ENCODE results near the gene NRBP1.
A peak's percentile ranks its signal among the peaks of the same experiment; 100 is the strongest.

Gene NRBP1

DNA sequence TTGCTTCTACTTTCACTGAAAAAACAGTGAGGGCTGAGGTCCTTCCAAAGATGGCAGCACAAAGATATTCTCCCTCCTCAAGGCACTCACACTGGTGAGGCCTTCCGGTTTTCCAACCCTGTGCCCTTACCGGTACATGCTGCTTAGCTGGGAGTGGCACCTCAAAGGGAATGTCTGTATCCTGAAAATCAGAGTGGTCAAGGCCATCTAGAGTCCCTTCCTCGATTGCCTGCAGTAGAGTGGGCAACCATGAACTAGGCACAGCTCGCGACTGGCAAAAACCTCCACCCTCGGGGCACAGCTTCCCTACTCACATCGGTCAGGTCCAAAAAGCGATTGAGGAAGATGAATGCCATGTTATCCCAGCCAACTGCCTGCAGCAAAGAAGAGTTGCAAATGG, 17.2 kb downstream of the NRBP1 start (continued):
- TF ChIP-seq GLIS2 (tag by site-specific recombination; IDR thresholded peaks at IDR 0.05), result no peak
- no peak for TF ChIP-seq PRDM4 (tag by site-specific recombination; IDR thresholded peaks at IDR 0.05)
- no peak for TF ChIP-seq ZNF114 (tag by site-specific recombination; IDR thresholded peaks at IDR 0.05)
- no peak for TF ChIP-seq KLF9 (tag by site-specific recombination; IDR thresholded peaks at IDR 0.05; ENCODE audit: low read depth)
- no peak for TF ChIP-seq ZNF548 (tag by site-specific recombination; IDR thresholded peaks at IDR 0.05)
- TF ChIP-seq ZNF350 (tag by site-specific recombination; IDR thresholded peaks at IDR 0.05), result no peak
- TF ChIP-seq ZNF121 (tag by site-specific recombination; IDR thresholded peaks at IDR 0.05), result no peak
- TF ChIP-seq, protein P1, sequence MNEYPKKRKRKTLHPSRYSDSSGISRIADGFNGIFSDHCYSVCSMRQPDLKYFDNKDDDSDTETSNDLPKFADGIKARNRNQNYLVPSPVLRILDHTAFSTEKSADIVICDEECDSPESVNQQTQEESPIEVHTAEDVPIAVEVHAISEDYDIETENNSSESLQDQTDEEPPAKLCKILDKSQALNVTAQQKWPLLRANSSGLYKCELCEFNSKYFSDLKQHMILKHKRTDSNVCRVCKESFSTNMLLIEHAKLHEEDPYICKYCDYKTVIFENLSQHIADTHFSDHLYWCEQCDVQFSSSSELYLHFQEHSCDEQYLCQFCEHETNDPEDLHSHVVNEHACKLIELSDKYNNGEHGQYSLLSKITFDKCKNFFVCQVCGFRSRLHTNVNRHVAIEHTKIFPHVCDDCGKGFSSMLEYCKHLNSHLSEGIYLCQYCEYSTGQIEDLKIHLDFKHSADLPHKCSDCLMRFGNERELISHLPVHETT (tag by site-specific recombination; IDR thresholded peaks at IDR 0.05), result no peak
- TF ChIP-seq ZNF791 (tag by site-specific recombination; IDR thresholded peaks at IDR 0.05), result no peak

- Histone ChIP-seq H3K4me3 (ENCODE audit: low read depth, low read length) (no peak overlapping the region), H3K36me3 (ENCODE audit: control insufficient read depth in 2 of 2, insufficient read depth in 1 of 2, low read length in 2 of 2) (peaks cover 3 to 69% of the 10 kb centered on the region in 2 experiments; a peak in 2 of 3 replicates), H3K9me3 (ENCODE audit: control insufficient read depth, insufficient read depth, low read depth, low read length) (no peaks in the 10 kb centered on the region), H3K27ac (ENCODE audit: extremely low read depth, low read depth, low read length) (no peak overlapping the region), H3K4me1 (ENCODE audit: control insufficient read depth, insufficient read depth, low read length) (no peaks in the 10 kb centered on the region)
- POLR2A ChIA-PET, result interaction anchor here (0.7 kb wide), 1 partner anchor 102 kb away, joined by 3 read pairs; no protein-coding TSS in a partner anchor
- CTCF ChIA-PET, result no interaction called here
- TF ChIP-seq SCRT2 (tag by site-specific recombination; IDR thresholded peaks at IDR 0.05), result peak; percentile 68
- no peak for TF ChIP-seq KLF1 (tag by site-specific recombination; IDR thresholded peaks at IDR 0.05)
These were observed 17.6 kb downstream of the NRBP1 start for GRCh38 chr2:27446057-27446456.

GRCh38 chr2:27448381-27448780, 19.9 kb downstream of the NRBP1 start:
- Histone ChIP-seq H3K27ac (ENCODE audit: extremely low read depth, low read depth, low read length) (no peak overlapping the region), H3K4me3 (ENCODE audit: low read depth, low read length) (no peak overlapping the region), H3K4me1 (ENCODE audit: control insufficient read depth, insufficient read depth, low read length) (no peaks in the 10 kb centered on the region), H3K9me3 (ENCODE audit: control insufficient read depth, insufficient read depth, low read depth, low read length) (no peaks in the 10 kb centered on the region), H3K36me3 (ENCODE audit: control insufficient read depth in 2 of 2, insufficient read depth in 1 of 2, low read length in 2 of 2) (peaks cover 8 to 69% of the 10 kb centered on the region in 2 experiments; a peak in 2 of 3 replicates)
- TF ChIP-seq ZNF23 (tag by site-specific recombination; IDR thresholded peaks at IDR 0.05; ENCODE audit: borderline replicate concordance), result no peak
- no peak for TF ChIP-seq PBX3 (CRISPR knock-in tag; IDR thresholded peaks at IDR 0.05)
- TF ChIP-seq EGR2 (tag by site-specific recombination; IDR thresholded peaks at IDR 0.05; ENCODE audit: low read depth), result no peak
- no peak for TF ChIP-seq ZNF555 (tag by site-specific recombination; conservative IDR thresholded peaks at IDR 0.05)
- no peak for TF ChIP-seq ZNF132 (tag by site-specific recombination; IDR thresholded peaks at IDR 0.05; ENCODE audit: borderline replicate concordance)
- no peak for TF ChIP-seq ZNF280C (tag by site-specific recombination; IDR thresholded peaks at IDR 0.05)
- ChIA-PET POLR2A (interaction anchor here (0.6 kb wide), 1 partner anchor 65 kb away, joined by 6 read pairs; no protein-coding TSS in a partner anchor), CTCF (interaction anchor here (0.7 kb wide), 1 partner anchor 19 kb away, joined by 3 read pairs; no protein-coding TSS in a partner anchor)

All from HEK293 (cell line).